Spinal cord (tissue), 10 donors: ENCODE measurements around the gene MGST3. TPM values are rescaled to one million over a fixed set of nuclear protein-coding genes. Genes with fewer than 3 reads are reported as not detected.
"Not testable (repeated sequence)": the region's sequence is repeated elsewhere in the genome, so short reads cannot be mapped to it uniquely, and the experiment has no call there.

Experiments
- DNase-seq, 6 donors: peaks; one replicate each; pipeline versions ENCODE4 v3.0.0 to v3.0.0-alpha.2; 2013 to 2015; ENCODE audit warnings: low spot score in 6 of 6, low read depth in 4 of 6
- H3K27ac ChIP-seq: one replicate; pipeline ENCODE4 v1.5.1; 2013; ENCODE audit warnings: low read depth, low read length, control low read depth
- H3K27me3 ChIP-seq: one replicate; pipeline ENCODE4 v1.6.1; 2013; ENCODE audit warnings: low read length; ENCODE audit not compliant: control insufficient read depth, insufficient read depth
- H3K36me3 ChIP-seq: one replicate; pipeline ENCODE4 v1.6.1; 2013; ENCODE audit warnings: low read length; ENCODE audit not compliant: control insufficient read depth, insufficient read depth
- H3K4me1 ChIP-seq: one replicate; pipeline ENCODE4 v1.6.1; 2013; ENCODE audit warnings: low read length; ENCODE audit not compliant: control insufficient read depth, insufficient read depth
- H3K4me3 ChIP-seq: one replicate; pipeline ENCODE4 v1.5.1; 2013; ENCODE audit warnings: low read depth, low read length, control low read depth
- H3K9me3 ChIP-seq: one replicate; pipeline ENCODE4 v1.6.1; 2013; ENCODE audit warnings: low read length; ENCODE audit not compliant: control insufficient read depth, insufficient read depth
- WGBS: methylation state at CpG from one replicate; pipeline ENCODE4 v1.1.5; 2013; ENCODE audit warnings: missing lambda C conversion rate; ENCODE audit not compliant: insufficient coverage; 5-methylcytosine and 5-hydroxymethylcytosine counted together
- long read RNA-seq, 4 donors: transcript quantifications; one replicate each; lab custom pipeline, GENCODE V29; 2026
- polyA plus RNA-seq, 2 donors: library from polyadenylated mRNA; unstranded; fragments of 120-200 nt; gene quantifications; one replicate each; pipeline ENCODE4 v1.2.1, GENCODE V29; 2013; ENCODE audit not compliant: insufficient read length in 2 of 2
- total RNA-seq, 2 donors: library from RNA; depleted of rRNA in 1 of 2; stranded (reverse); fragments of 120-200 nt in 1 of 2; fragments of >200 nt in 1 of 2; gene quantifications; one replicate each; pipeline versions ENCODE4 v1.2.3 to v1.2.4, GENCODE V29; 2013 to 2014
- donor health status: healthy.

MGST3 gene
- total RNA-seq = 100 to 1,000 TPM; 172 to 214 TPM
- 100 to 1,000 TPM; 271 to 282 TPM for polyA plus RNA-seq
- long read RNA-seq, donor 1, transcript MGST3-205 (6 exons, 1,015 nt) = major isoform, 233 of 342 reads
- long read RNA-seq, donor 1, transcript MGST3-211 (2 exons, 772 nt) = minor isoform, 13 of 342 reads
- long read RNA-seq, donor 1, transcript MGST3-213 (1 exons, 3,101 nt) = minor isoform, 6 of 342 reads
- long read RNA-seq, donor 1, partial matches to known transcripts = 63 of 342 reads
- long read RNA-seq, donor 1, other reads (novel, unspliced or antisense) = 20 of 342 reads
- long read RNA-seq, donor 2, transcript MGST3-205 (6 exons, 1,015 nt) = major isoform, 83 of 115 reads
- long read RNA-seq, donor 2, transcript MGST3-211 (2 exons, 772 nt) = minor isoform, 6 of 115 reads
- long read RNA-seq, donor 2, transcript MGST3-213 (1 exons, 3,101 nt) = minor isoform, 6 of 115 reads
- long read RNA-seq, donor 2, partial matches to known transcripts = 19 of 115 reads
- long read RNA-seq, donor 2, other reads (novel, unspliced or antisense) = 0 of 115 reads
- long read RNA-seq, donor 3, transcript MGST3-205 (6 exons, 1,015 nt) = major isoform, 88 of 104 reads
- long read RNA-seq, donor 3, partial matches to known transcripts = 8 of 104 reads
- long read RNA-seq, donor 3, other reads (novel, unspliced or antisense) = 0 of 104 reads
- long read RNA-seq, donor 4, transcript MGST3-205 (6 exons, 1,015 nt) = major isoform, 202 of 482 reads
- long read RNA-seq, donor 4, transcript MGST3-213 (1 exons, 3,101 nt) = minor isoform, 5 of 482 reads
- long read RNA-seq, donor 4, partial matches to known transcripts = 178 of 482 reads
- long read RNA-seq, donor 4, other reads (novel, unspliced or antisense) = 82 of 482 reads

DNA sequence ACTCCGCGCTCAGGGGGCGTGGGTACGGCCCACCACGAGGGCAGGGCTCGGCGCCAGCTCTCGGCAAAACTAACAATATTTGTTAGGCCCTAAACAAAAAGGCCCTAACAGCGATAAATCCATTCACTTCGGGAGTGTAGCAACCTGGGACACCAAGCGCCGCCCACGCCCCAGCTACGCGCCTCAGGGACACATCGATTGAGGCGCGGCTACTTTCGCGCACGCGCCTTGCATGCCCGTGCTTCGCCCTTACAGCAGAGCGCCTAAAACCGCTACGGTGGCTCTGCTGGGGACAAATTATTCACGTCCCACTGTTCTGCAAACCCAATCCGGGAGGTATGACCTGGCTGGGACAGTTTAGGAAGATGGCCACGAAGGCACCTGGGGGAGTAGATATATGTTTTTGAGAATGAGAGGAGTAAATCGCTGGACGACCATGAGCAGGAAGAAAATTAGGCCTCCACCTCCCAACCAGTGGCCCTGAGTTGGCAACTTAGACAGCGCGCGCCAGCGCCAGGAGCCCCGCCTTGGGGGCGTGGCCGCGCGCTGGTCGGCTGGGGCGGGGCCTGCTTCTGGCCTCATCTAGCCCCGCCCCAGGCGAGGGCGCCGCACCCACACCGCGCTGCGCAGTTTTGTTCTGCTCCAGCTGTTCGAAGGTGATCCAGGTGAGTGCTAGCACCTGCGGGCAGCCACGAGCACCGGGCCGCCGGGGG, at the start of gene MGST3:
TSS of gene MGST3 (plus strand) at position 606 of the 713 bp plus-strand sequence. CDS start 18,614 bp downstream, outside the sequence.
- H3K27me3 ChIP-seq = no peaks in the 10 kb centered on the region
- peak within 1 kb of the TSS; percentile 88 for H3K4me3 ChIP-seq
- DNase-seq = peak; percentile 84 to 99 (median 98)
- peaks cover 16% of the 10 kb centered on the region for H3K4me1 ChIP-seq
- 0% methylated on average over 53 of the region's 56 CpGs for WGBS
- no peaks in the 10 kb centered on the region for H3K9me3 ChIP-seq
- no peaks in the 10 kb centered on the region for H3K36me3 ChIP-seq
- H3K27ac ChIP-seq = peak within 1 kb of the TSS; percentile 93

GRCh38 chr1:165581926-165582325, 49.1 kb upstream of the MGST3 start:
- no peaks in the 10 kb centered on the region for H3K4me1 ChIP-seq
- no peaks in the 10 kb centered on the region for H3K9me3 ChIP-seq
- H3K36me3 ChIP-seq = no peaks in the 10 kb centered on the region
- H3K4me3 ChIP-seq = no peak overlapping the region
- no peak overlapping the region for H3K27ac ChIP-seq
- 98% methylated on average over 24 of the region's 25 CpGs for WGBS
- H3K27me3 ChIP-seq = peaks cover 2% of the 10 kb centered on the region
- DNase-seq = no peak

- Histone ChIP-seq H3K9me3 (no peaks in the 10 kb centered on the region), H3K4me1 (no peaks in the 10 kb centered on the region), H3K27me3 (peaks cover 2% of the 10 kb centered on the region), H3K4me3 (no peak overlapping the region), H3K27ac (no peak overlapping the region), H3K36me3 (no peaks in the 10 kb centered on the region)
- no CpG with 5 or more reads among the region's 3 CpGs for WGBS
- DNase-seq = no peak
These were observed 44.6 kb upstream of the MGST3 start for GRCh38 chr1:165586398-165586797.

DNA sequence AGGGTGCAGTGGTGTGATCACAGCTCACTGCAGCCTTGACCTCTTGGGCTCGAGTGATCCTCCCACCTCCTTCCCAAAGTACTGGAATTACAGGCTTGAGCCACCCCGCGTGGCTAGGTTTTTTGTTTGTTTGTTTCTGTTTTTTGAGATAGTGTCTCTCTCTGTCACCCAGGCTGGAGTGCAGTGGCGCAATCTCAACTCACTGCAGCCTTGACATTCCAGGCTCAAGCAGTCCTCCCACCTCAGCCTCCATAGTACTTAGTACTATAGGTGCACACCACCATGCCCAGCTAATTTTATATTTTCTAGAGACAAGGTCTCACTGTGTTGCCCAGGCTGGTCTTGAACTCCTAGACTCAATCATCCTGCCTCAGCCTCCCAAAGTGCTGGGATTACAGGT, 39.6 kb upstream of the MGST3 start:
- H3K27me3 ChIP-seq, H3K9me3 ChIP-seq, H3K4me3 ChIP-seq, H3K36me3 ChIP-seq, DNase-seq, H3K27ac ChIP-seq, H3K4me1 ChIP-seq: not testable (repeated sequence)
- WGBS = 88% methylated on average over 1 of the region's 4 CpGs

- Histone ChIP-seq H3K27ac (no peak overlapping the region), H3K9me3 (no peaks in the 10 kb centered on the region), H3K4me3 (no peak overlapping the region), H3K4me1 (peaks cover 4% of the 10 kb centered on the region), H3K36me3 (no peaks in the 10 kb centered on the region), H3K27me3 (peaks cover 6% of the 10 kb centered on the region)
- DNase-seq = peak; percentile 64 to 96 (median 76)
- 0% methylated on average over 3 of the region's 10 CpGs for WGBS
These were observed 37.9 kb upstream of the MGST3 start for GRCh38 chr1:165592945-165593823.

GRCh38 chr1:165595246-165595938, 35.6 kb upstream of the MGST3 start:
- H3K27ac ChIP-seq = no peak overlapping the region
- DNase-seq = no peak
- WGBS = no CpG with 5 or more reads among the region's 1 CpG

DNA sequence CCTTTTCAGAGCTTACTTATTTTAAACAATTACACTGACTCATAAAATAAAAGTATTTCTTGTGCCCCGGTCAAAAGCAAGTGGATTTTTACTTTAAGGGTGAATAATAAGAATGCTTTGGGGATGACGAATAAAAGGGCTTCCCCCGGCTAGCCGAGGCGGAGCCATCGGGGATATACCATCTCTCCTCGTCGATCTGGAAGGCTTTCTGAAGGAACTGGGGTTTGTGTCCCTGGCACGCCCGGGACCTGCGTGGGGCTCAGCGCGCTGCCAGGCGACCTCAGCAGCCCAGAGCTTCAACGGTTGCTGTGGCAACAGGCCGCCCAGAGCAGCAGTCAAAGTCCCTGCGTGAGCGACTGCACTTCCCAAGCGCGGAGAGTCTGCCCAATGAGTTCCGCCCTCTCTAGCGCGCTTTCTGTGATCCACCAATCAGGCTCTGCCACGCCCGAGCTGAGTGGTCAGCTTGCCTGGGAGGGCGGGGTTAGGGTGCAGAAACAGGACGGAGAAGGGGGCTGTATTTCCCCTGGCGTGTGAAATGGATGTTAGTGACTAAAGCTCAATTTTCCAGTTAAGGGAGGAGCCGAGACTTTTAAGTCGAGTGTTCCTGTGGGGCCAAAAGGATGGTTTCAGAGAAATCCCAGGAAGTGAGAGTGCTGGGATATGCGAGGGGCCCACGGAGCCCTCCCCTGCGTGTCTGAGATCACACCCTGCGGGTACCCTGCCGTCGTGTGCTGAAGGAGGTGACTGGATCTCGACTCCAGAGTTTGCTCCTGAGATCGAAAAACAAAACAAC, 33.0 kb upstream of the MGST3 start:
- Histone ChIP-seq H3K36me3 (no peaks in the 10 kb centered on the region), H3K9me3 (no peaks in the 10 kb centered on the region), H3K4me1 (peaks cover 6% of the 10 kb centered on the region), H3K27ac (peak overlapping the region; percentile 86), H3K4me3 (peak overlapping the region; percentile 78), H3K27me3 (peaks cover 6% of the 10 kb centered on the region)
- WGBS = under 1% methylated on average over 33 of the region's 38 CpGs
- peak; percentile 90 to 99 (median 95) for DNase-seq

More at GRCh38 chr1:165595246-165595938, 35.6 kb upstream of the MGST3 start:
- Histone ChIP-seq H3K36me3 (no peaks in the 10 kb centered on the region), H3K4me3 (no peak overlapping the region), H3K27me3 (peaks cover 6% of the 10 kb centered on the region), H3K4me1 (peaks cover 9% of the 10 kb centered on the region), H3K9me3 (no peaks in the 10 kb centered on the region)

DNA sequence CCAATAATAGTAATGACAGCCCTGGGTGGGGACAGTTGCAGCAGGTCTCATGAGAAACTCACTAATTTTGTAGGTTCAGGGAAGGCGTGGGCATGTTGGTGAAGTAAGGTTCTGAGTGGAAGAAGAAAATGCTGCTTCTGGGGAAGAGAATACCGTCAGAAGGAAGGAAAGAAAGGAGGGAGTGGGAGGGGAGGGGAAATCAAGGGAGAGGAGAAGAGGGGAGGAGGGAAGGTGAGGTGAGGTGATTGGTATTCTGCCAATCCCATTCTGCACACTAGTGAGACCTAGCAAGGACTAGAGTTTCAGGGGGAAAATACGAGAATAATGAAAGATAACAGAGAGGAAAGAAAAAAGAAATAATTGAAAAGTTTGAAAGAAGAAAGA, 32.4 kb upstream of the MGST3 start:
- H3K27ac ChIP-seq = peak overlapping the region; percentile 86
- peaks cover 2% of the 10 kb centered on the region for H3K27me3 ChIP-seq
- DNase-seq = no peak
- peak overlapping the region; percentile 78 for H3K4me3 ChIP-seq
- H3K4me1 ChIP-seq = peaks cover 6% of the 10 kb centered on the region
- H3K9me3 ChIP-seq = no peaks in the 10 kb centered on the region
- H3K36me3 ChIP-seq = no peaks in the 10 kb centered on the region
- WGBS = 16% methylated on average over 3 of the region's 3 CpGs
